SK-N-MC (cell line): ENCODE data around the gene ASTN2.

Experiments used
- DNase-seq: peaks from one replicate; pipeline ENCODE4 v3.0.0-alpha.2; 2011; ENCODE audit warnings: low read depth, low spot score
- H3K27ac ChIP-seq: fragments of 200-600 bp; sonication (generic); 2 replicates; pipeline ENCODE4 v1.5.1; 2016; ENCODE audit warnings: mixed run types
- H3K36me3 ChIP-seq: fragments of 200-600 bp; sonication (generic); 2 replicates; pipeline ENCODE4 v1.6.1; 2017; ENCODE audit warnings: antibody characterized with exemption, low read length, mixed read lengths; ENCODE audit not compliant: insufficient read depth
- H3K4me3 ChIP-seq: fragments of 200-600 bp; sonication (generic); 2 replicates; pipeline ENCODE4 v1.5.1; 2016
- H3K9ac ChIP-seq: fragments of 200-600 bp; sonication (generic); 2 replicates; pipeline ENCODE4 v1.8.0; 2017; ENCODE audit warnings: mixed run types, mixed read lengths; ENCODE audit not compliant: insufficient read length
- H3K9me3 ChIP-seq: fragments of 200-600 bp; sonication (generic); 2 replicates; pipeline ENCODE4 v1.6.1; 2017; ENCODE audit warnings: low read depth, mild to moderate bottlenecking, antibody characterized with exemption, low read length, moderate library complexity, mixed read lengths
- EZH2 ChIP-seq: fragments of 200-600 bp; sonication (generic); IDR thresholded peaks from one replicate; pipeline ENCODE4 v1.6.1; 2017; ENCODE audit warnings: antibody characterized with exemption
- FOXP2 ChIP-seq: optimal IDR thresholded peaks from 2 replicates; pipeline ENCODE3; 2011; ENCODE audit warnings: mild to moderate bottlenecking, moderate library complexity; ENCODE audit not compliant: insufficient read depth; ENCODE audit errors: extremely low read length, control extremely low read depth
- POLR2AphosphoS5 ChIP-seq: IDR thresholded peaks from 2 replicates; pipeline ENCODE4 v1.6.1; 2012; ENCODE audit warnings: mild to moderate bottlenecking, low read depth, low read length, borderline replicate concordance

The ASTN2 gene

GRCh38 chr9:117063721-117064471, 351.0 kb downstream of the ASTN2 start:
- no peak overlapping the region for H3K4me3 ChIP-seq

GRCh38 chr9:117060963-117061362, 353.9 kb downstream of the ASTN2 start:
- H3K4me3 ChIP-seq, result no peak overlapping the region
- no peaks in the 10 kb centered on the region for H3K36me3 ChIP-seq
- H3K9ac ChIP-seq, result no peak overlapping the region
- DNase-seq, result no peak
- TF ChIP-seq FOXP2, result no peak
- no peak for TF ChIP-seq POLR2AphosphoS5
- TF ChIP-seq EZH2, result no peak
- no peaks in the 10 kb centered on the region for H3K9me3 ChIP-seq
- H3K27ac ChIP-seq, result no peak overlapping the region

More at GRCh38 chr9:117063721-117064471, 351.0 kb downstream of the ASTN2 start:
- H3K9ac ChIP-seq, result no peak overlapping the region
- no peak overlapping the region for H3K27ac ChIP-seq
- DNase-seq, result no peak
- H3K9me3 ChIP-seq, result no peaks in the 10 kb centered on the region
- TF ChIP-seq POLR2AphosphoS5, result no peak
- TF ChIP-seq EZH2, result no peak
- TF ChIP-seq FOXP2, result no peak
- H3K36me3 ChIP-seq, result no peaks in the 10 kb centered on the region

- Histone ChIP-seq H3K36me3 (no peaks in the 10 kb centered on the region), H3K9me3 (no peaks in the 10 kb centered on the region), H3K9ac (no peak overlapping the region), H3K4me3 (no peak overlapping the region), H3K27ac (no peak overlapping the region)
- DNase-seq, result no peak
- TF ChIP-seq FOXP2 (no peak), EZH2 (no peak), POLR2AphosphoS5 (no peak)
Observed at GRCh38 chr9:117050007-117050406, 364.9 kb downstream of the ASTN2 start.

GRCh38 chr9:117046666-117047327, 368.1 kb downstream of the ASTN2 start:
- Histone ChIP-seq H3K9ac (no peak overlapping the region), H3K9me3 (no peaks in the 10 kb centered on the region), H3K4me3 (no peak overlapping the region), H3K27ac (no peak overlapping the region), H3K36me3 (no peaks in the 10 kb centered on the region)
- TF ChIP-seq EZH2 (no peak), FOXP2 (no peak)
- no peak for DNase-seq

- Histone ChIP-seq H3K36me3 (no peaks in the 10 kb centered on the region), H3K9me3 (no peaks in the 10 kb centered on the region), H3K27ac (no peak overlapping the region), H3K9ac (no peak overlapping the region), H3K4me3 (no peak overlapping the region)
- DNase-seq, result no peak
- TF ChIP-seq POLR2AphosphoS5, result no peak
- TF ChIP-seq EZH2, result no peak
Observed at GRCh38 chr9:117044241-117044640, 370.6 kb downstream of the ASTN2 start.

GRCh38 chr9:117043159-117043558, 371.7 kb downstream of the ASTN2 start:
- Histone ChIP-seq H3K27ac (no peak overlapping the region), H3K9ac (no peak overlapping the region), H3K36me3 (no peaks in the 10 kb centered on the region), H3K4me3 (no peak overlapping the region), H3K9me3 (no peaks in the 10 kb centered on the region)
- no peak for DNase-seq
- TF ChIP-seq EZH2 (no peak), POLR2AphosphoS5 (no peak), FOXP2 (no peak)

- no peaks in the 10 kb centered on the region for H3K36me3 ChIP-seq
- no peak overlapping the region for H3K27ac ChIP-seq
- DNase-seq, result no peak
- H3K9ac ChIP-seq, result no peak overlapping the region
- TF ChIP-seq POLR2AphosphoS5 (no peak), FOXP2 (no peak), EZH2 (no peak)
- H3K9me3 ChIP-seq, result no peaks in the 10 kb centered on the region
- no peak overlapping the region for H3K4me3 ChIP-seq
Observed at GRCh38 chr9:117035546-117035945, 379.3 kb downstream of the ASTN2 start.

- Histone ChIP-seq H3K36me3 (no peaks in the 10 kb centered on the region), H3K27ac (no peak overlapping the region), H3K9me3 (no peaks in the 10 kb centered on the region), H3K4me3 (no peak overlapping the region), H3K9ac (no peak overlapping the region)
- TF ChIP-seq FOXP2, result no peak
- no peak for TF ChIP-seq POLR2AphosphoS5
- no peak for TF ChIP-seq EZH2
- DNase-seq, result peak; percentile 3
Observed at GRCh38 chr9:117034866-117035265, 380.0 kb downstream of the ASTN2 start.

GRCh38 chr9:117030254-117030768, 384.5 kb downstream of the ASTN2 start:
- H3K4me3 ChIP-seq, result no peak overlapping the region
- H3K36me3 ChIP-seq, result no peaks in the 10 kb centered on the region
- H3K9ac ChIP-seq, result no peak overlapping the region
- TF ChIP-seq EZH2 (no peak), FOXP2 (no peak), POLR2AphosphoS5 (no peak)
- no peak overlapping the region for H3K27ac ChIP-seq
- no peak for DNase-seq
- H3K9me3 ChIP-seq, result no peaks in the 10 kb centered on the region
